Endothelial cell (in vitro differentiated cells): ENCODE results near the gene AKAP8L. TPM values are rescaled to one million over a fixed set of nuclear protein-coding genes. Genes with fewer than 3 reads are reported as not detected.
A peak's percentile ranks its signal among the peaks of the same experiment; 100 is the strongest.
"Not testable (repeated sequence)": the region's sequence is repeated elsewhere in the genome, so short reads cannot be mapped to it uniquely, and the experiment has no call there.

Source experiments
- DNase-seq: peaks from one replicate; pipeline ENCODE4 v3.0.0; 2021; ENCODE audit warnings: low spot score
- H3K27ac Mint-ChIP-seq: one replicate; pipeline ENCODE4 v1.8.0; 2021; ENCODE audit warnings: mixed read lengths, inconsistent platforms; ENCODE audit not compliant: unreplicated experiment
- H3K27me3 Mint-ChIP-seq: one replicate; pipeline ENCODE4 v1.8.0; 2021; ENCODE audit warnings: mild to moderate bottlenecking, moderate library complexity, mixed read lengths, inconsistent platforms; ENCODE audit not compliant: unreplicated experiment
- H3K36me3 Mint-ChIP-seq: one replicate; pipeline ENCODE4 v1.8.0; 2021; ENCODE audit warnings: mild to moderate bottlenecking, low read depth, mixed read lengths, inconsistent platforms; ENCODE audit not compliant: unreplicated experiment
- H3K4me1 Mint-ChIP-seq: one replicate; pipeline ENCODE4 v1.8.0; 2021; ENCODE audit warnings: mild to moderate bottlenecking, mixed read lengths, inconsistent platforms; ENCODE audit not compliant: unreplicated experiment
- H3K4me3 Mint-ChIP-seq: one replicate; pipeline ENCODE4 v1.8.0; 2021; ENCODE audit warnings: mild to moderate bottlenecking, mixed read lengths, inconsistent platforms; ENCODE audit not compliant: unreplicated experiment
- H3K9me3 Mint-ChIP-seq: one replicate; pipeline ENCODE4 v1.8.0; 2021; ENCODE audit warnings: mixed read lengths, inconsistent platforms; ENCODE audit not compliant: unreplicated experiment
- total RNA-seq: library from RNA; stranded (reverse); fragmentation: NEBNext Ultra II Directional; extraction: Animal tissue kit (Norgen Biotek cat#: 25700); gene quantifications from one replicate; pipeline ENCODE4 v1.2.1, GENCODE V29; 2021; ENCODE audit not compliant: unreplicated experiment
- TF ChIP-seq, protein P1 (sequence below): fragments of 200-600 bp; sonication (generic); IDR thresholded peaks from one replicate; pipeline ENCODE4 v1.5.0; 2021; ENCODE audit warnings: antibody characterized with exemption; ENCODE audit not compliant: unreplicated experiment

Gene AKAP8L
- total RNA-seq, 1 donor from 2014 or later = 160 TPM

- DNase-seq = no peak
- Mint-ChIP-seq H3K9me3 (no peaks in the 10 kb centered on the region), H3K36me3 (peaks cover 19% of the 10 kb centered on the region), H3K27ac (no peak overlapping the region), H3K4me3 (peak overlapping the region; percentile 100), H3K4me1 (peaks cover 18% of the 10 kb centered on the region), H3K27me3 (peaks cover 10% of the 10 kb centered on the region)
- TF ChIP-seq, protein P1, sequence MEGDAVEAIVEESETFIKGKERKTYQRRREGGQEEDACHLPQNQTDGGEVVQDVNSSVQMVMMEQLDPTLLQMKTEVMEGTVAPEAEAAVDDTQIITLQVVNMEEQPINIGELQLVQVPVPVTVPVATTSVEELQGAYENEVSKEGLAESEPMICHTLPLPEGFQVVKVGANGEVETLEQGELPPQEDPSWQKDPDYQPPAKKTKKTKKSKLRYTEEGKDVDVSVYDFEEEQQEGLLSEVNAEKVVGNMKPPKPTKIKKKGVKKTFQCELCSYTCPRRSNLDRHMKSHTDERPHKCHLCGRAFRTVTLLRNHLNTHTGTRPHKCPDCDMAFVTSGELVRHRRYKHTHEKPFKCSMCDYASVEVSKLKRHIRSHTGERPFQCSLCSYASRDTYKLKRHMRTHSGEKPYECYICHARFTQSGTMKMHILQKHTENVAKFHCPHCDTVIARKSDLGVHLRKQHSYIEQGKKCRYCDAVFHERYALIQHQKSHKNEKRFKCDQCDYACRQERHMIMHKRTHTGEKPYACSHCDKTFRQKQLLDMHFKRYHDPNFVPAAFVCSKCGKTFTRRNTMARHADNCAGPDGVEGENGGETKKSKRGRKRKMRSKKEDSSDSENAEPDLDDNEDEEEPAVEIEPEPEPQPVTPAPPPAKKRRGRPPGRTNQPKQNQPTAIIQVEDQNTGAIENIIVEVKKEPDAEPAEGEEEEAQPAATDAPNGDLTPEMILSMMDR = no peak
Measured at GRCh38 chr19:15419413-15420025, 731 bp upstream of the AKAP8L start.

GRCh38 chr19:15418231-15418578, 583 bp downstream of the AKAP8L start:
- TF ChIP-seq, protein P1 = no peak
- Mint-ChIP-seq H3K4me3 (peak overlapping the region; percentile 100), H3K9me3 (no peaks in the 10 kb centered on the region), H3K36me3 (peaks cover 13% of the 10 kb centered on the region), H3K27ac (peak overlapping the region; percentile 68), H3K27me3 (peaks cover 10% of the 10 kb centered on the region), H3K4me1 (peaks cover 21% of the 10 kb centered on the region)
- no peak for DNase-seq

GRCh38 chr19:15417699-15418098, 1.1 kb downstream of the AKAP8L start:
- DNase-seq = no peak
- H3K4me3 Mint-ChIP-seq = peak overlapping the region; percentile 100
- peaks cover 9% of the 10 kb centered on the region for H3K36me3 Mint-ChIP-seq
- TF ChIP-seq, protein P1 = no peak
- H3K27me3 Mint-ChIP-seq = peaks cover 10% of the 10 kb centered on the region
- no peaks in the 10 kb centered on the region for H3K9me3 Mint-ChIP-seq
- peaks cover 21% of the 10 kb centered on the region for H3K4me1 Mint-ChIP-seq
- peak overlapping the region; percentile 68 for H3K27ac Mint-ChIP-seq

GRCh38 chr19:15412832-15413231, 6.0 kb downstream of the AKAP8L start:
- TF ChIP-seq, protein P1 = no peak
- Mint-ChIP-seq H3K27me3 (no peaks in the 10 kb centered on the region), H3K4me1 (peaks cover 17% of the 10 kb centered on the region), H3K27ac (peak overlapping the region; percentile 3), H3K9me3 (no peaks in the 10 kb centered on the region), H3K4me3 (no peak overlapping the region), H3K36me3 (peaks cover 5% of the 10 kb centered on the region)
- DNase-seq = no peak

DNA sequence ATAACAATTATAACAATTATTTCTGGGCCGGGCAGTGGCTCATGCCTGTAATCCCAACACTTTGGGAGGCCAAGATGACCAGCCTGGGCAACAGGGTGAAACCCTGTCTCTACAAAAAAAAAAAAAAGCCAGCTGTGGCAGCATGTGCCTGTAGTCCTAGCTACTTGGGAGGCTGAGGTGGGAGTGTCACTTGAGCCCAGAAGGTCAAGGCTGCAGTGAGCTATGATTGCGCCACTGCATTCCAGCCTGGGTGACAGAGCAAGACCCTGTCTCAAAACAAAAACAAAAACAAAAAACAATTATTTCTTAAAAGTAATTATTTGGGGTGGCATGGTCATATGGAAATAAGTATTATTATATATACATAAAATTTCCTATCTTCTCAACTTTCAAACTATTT, 7.4 kb downstream of the AKAP8L start:
- H3K27ac Mint-ChIP-seq, H3K4me3 Mint-ChIP-seq, DNase-seq: not testable (repeated sequence)

More for the DNA sequence above, 7.4 kb downstream of the AKAP8L start:
- not testable (repeated sequence) for H3K9me3 Mint-ChIP-seq, H3K36me3 Mint-ChIP-seq, H3K27me3 Mint-ChIP-seq, H3K4me1 Mint-ChIP-seq
